Motor neuron (in vitro differentiated cells): ENCODE measurements around the gene AGGF1. TPM values are rescaled to one million over a fixed set of nuclear protein-coding genes. Genes with fewer than 3 reads are reported as not detected.
A peak's percentile ranks its signal among the peaks of the same experiment; 100 is the strongest.
"Not testable (repeated sequence)": the region's sequence is repeated elsewhere in the genome, so short reads cannot be mapped to it uniquely, and the experiment has no call there.

Source experiments
- ATAC-seq, 8 experiments: fragments of 200-7000 bp; cut with Tn5 transposase; replicated peaks in 6 of 8; 2 replicates each; pipeline ENCODE4 v1.8.0; 2021; ENCODE audit warnings: mild to moderate bottlenecking in 8 of 8, moderate library complexity in 8 of 8
- H3K27ac ChIP-seq, 2 donors: fragments of 250-450 bp; sonication (Bioruptor Pico); 2 replicates each; pipeline ENCODE4 v1.9.0; 2021; ENCODE audit warnings: antibody characterized with exemption in 2 of 2, mild to moderate bottlenecking in 2 of 2, moderate library complexity in 1 of 2
- H3K4me1 ChIP-seq, 2 donors: fragments of 250-450 bp; sonication (Bioruptor Pico); replicated peaks in 1 of 2; 2 replicates each; pipeline ENCODE4 v1.6.1; 2021; ENCODE audit warnings: antibody characterized with exemption in 2 of 2, mild to moderate bottlenecking in 2 of 2, moderate library complexity in 1 of 2
- H3K4me3 ChIP-seq, 5 donors: fragments of 250-450 bp; sonication (Bioruptor Pico); 2 replicates each; pipeline ENCODE4 v1.9.0; 2021; ENCODE audit warnings: antibody characterized with exemption in 5 of 5, mild to moderate bottlenecking in 5 of 5, moderate library complexity in 4 of 5
- WGBS, 10 experiments: fragments of 450-650 bp; shearing (Covaris generic); methylation state at CpG; one replicate each; pipeline ENCODE4 v1.0.0; 2022; 5-methylcytosine and 5-hydroxymethylcytosine counted together
- in situ Hi-C, 9 experiments: fragments of 400-800 bp; cut with MboI; loops; one replicate each; pipeline ENCODE4 v1.15.0; 2021; ENCODE audit warnings: low sequenced_read_pairs in 9 of 9, low pct_unique_long_range_greater_than_20kb in 2 of 9; ENCODE audit not compliant: unreplicated experiment in 9 of 9
- total RNA-seq, 8 experiments: library from RNA; unstranded; fragments of 300-600 nt; gene quantifications; 2 replicates each; pipeline versions ENCODE4 v1.2.3 to v1.2.4, GENCODE V29; 2022

AGGF1 gene
- total RNA-seq, 8 experiments from 2014 or later, result 10.4 to 24.8 (median 16.5) TPM

DNA sequence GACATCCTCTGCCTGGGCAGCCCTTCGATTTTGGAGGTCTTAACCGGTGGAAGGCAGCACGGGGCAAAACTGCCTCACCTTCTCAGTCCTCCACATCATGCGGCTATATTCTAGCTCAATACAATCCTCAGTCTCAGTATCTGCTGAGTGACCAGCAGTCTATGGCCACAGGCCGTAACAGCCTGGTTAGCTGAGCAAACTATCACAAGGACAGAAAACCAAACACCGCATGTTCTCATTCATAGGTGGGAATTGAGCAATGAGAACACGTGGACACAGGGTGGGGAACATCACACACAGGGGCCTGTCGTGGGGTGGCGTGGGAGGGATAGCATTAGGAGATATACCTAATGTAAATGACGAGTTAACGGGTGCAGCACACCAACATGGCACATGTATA is 50.3 kb downstream of the AGGF1 start:
- 75 to 100% (median 87%) methylated on average over 1 to 6 of the region's 11 CpGs; no CpG with 5 or more reads in 5 of the 10 experiments for WGBS, 10 experiments
- in situ Hi-C loops, result not testable (repeated sequence)

GRCh38 chr5:77080905-77081304 is 50.7 kb downstream of the AGGF1 start:
- in situ Hi-C loops, result no loop called here
- peaks cover 8 to 10% of the 10 kb centered on the region in 2 donors for H3K4me1 ChIP-seq
- no peak for ATAC-seq
- no peak overlapping the region for H3K4me3 ChIP-seq
- 58 to 91% (median 74%) methylated on average over 2 to 4 of the region's 5 CpGs; no CpG with 5 or more reads in 2 of the 10 experiments for WGBS, 10 experiments
- H3K27ac ChIP-seq, result no peak overlapping the region

More for the DNA sequence above, 50.3 kb downstream of the AGGF1 start:
- H3K4me1 ChIP-seq, ATAC-seq, H3K27ac ChIP-seq, H3K4me3 ChIP-seq: not testable (repeated sequence)

- Histone ChIP-seq H3K4me3 (no peak overlapping the region), H3K27ac (no peak overlapping the region), H3K4me1 (peaks cover 8 to 10% of the 10 kb centered on the region in 2 donors)
- no peak for ATAC-seq
- WGBS, 10 experiments, result 33 to 100% (median 69%) methylated on average over 1 of the region's 1 CpG; no CpG with 5 or more reads in 3 of the 10 experiments
- in situ Hi-C loops, result no loop called here
Measured at GRCh38 chr5:77082280-77082679, 52.1 kb downstream of the AGGF1 start.

DNA sequence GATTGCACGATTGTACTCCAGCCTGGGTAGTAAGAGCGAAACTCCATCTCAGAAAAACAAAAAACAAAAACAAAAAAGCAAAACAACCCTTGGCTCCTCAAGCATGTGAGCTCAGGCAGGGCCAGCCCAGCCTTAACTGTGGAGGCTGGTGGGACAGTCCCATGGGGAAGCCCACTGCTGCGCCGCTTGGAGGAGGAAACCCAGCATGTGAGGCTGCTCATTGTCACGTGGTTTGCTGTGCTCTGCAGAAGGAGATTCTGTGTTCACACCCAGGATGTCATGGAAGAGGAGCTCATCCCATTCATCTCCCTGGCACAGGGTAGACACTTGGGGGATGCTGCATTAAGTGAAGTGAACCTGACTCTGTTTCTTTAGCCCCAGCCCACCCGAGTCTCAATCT is 52.9 kb downstream of the AGGF1 start:
- in situ Hi-C loops, result no loop called here
- ATAC-seq, result no peak
- Histone ChIP-seq H3K4me3 (no peak overlapping the region), H3K27ac (no peak overlapping the region), H3K4me1 (peaks cover 9 to 15% of the 10 kb centered on the region in 2 donors)
- 0 to 100% (median 97%) methylated on average over 1 to 5 of the region's 6 CpGs; no CpG with 5 or more reads in 4 of the 10 experiments for WGBS, 10 experiments

GRCh38 chr5:77086368-77086688 is 56.1 kb downstream of the AGGF1 start:
- peaks cover 9 to 18% of the 10 kb centered on the region in 2 donors for H3K4me1 ChIP-seq
- peak overlapping the region; percentile 67 to 85 (median 76) for H3K4me3 ChIP-seq
- in situ Hi-C loops, result no loop called here
- peak overlapping the region; percentile 93 to 95 for H3K27ac ChIP-seq
- ATAC-seq, result no peak
- WGBS, 10 experiments, result 0 to 9% (median 0%) methylated on average over 1 to 6 of the region's 6 CpGs; no CpG with 5 or more reads in 2 of the 10 experiments

GRCh38 chr5:77086689-77087483 is 56.7 kb downstream of the AGGF1 start, which contains the start of gene ZBED3:
Gene ZBED3, minus strand, starts transcription at chr5:77087285. Its CDS starts 9,407 bp downstream, at chr5:77077878.
- peak within 1 kb of the TSS; percentile 93 to 95 for H3K27ac ChIP-seq
- peak within 1 kb of the TSS; percentile 67 to 85 (median 76) for H3K4me3 ChIP-seq
- ATAC-seq, result peak; percentile 81 to 87 (median 84)
- in situ Hi-C loops, result no loop called here
- WGBS, 10 experiments, result 0 to 20% (median 0%) methylated on average over 1 to 32 of the region's 63 CpGs; no CpG with 5 or more reads in 3 of the 10 experiments
- peaks cover 9 to 18% of the 10 kb centered on the region in 2 donors for H3K4me1 ChIP-seq

GRCh38 chr5:77087484-77088261 is 57.5 kb downstream of the AGGF1 start:
- H3K4me3 ChIP-seq, result peak overlapping the region; percentile 67 to 85 (median 76)
- in situ Hi-C loops, result no loop called here
- peak in 5 of 8 experiments; percentile 2 to 19 (median 13) for ATAC-seq
- WGBS, 10 experiments, result 0 to 60% (median 28%) methylated on average over 1 to 7 of the region's 16 CpGs; no CpG with 5 or more reads in 3 of the 10 experiments
- H3K4me1 ChIP-seq, result peaks cover 9 to 18% of the 10 kb centered on the region in 2 donors
- peak overlapping the region; percentile 93 to 95 for H3K27ac ChIP-seq

DNA sequence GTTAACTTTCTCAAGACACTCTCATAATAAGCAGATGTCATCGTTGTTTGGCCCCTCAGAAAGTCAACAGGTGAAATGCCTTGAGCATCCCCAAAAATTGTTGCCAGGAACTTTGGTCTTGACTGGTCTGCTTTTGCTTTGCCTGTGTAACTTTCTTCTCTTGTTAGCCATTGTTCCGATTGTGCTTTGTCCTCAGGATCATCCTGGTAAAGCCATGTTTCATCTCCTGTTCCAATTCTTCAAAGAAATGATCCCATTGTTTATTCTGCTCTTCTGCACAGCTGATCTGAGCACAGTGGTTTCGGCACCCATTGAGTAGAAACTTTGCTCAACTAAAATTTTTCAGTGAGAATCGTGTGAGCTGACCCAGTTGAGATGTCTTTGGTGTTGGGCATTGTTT is 65.0 kb downstream of the AGGF1 start:
- Histone ChIP-seq H3K4me3 (no peak overlapping the region), H3K27ac (no peak overlapping the region), H3K4me1 (no peaks in the 10 kb centered on the region)
- in situ Hi-C loops, result no loop called here
- ATAC-seq, result no peak
- WGBS, 10 experiments, result 8 to 100% (median 83%) methylated on average over 1 to 4 of the region's 4 CpGs; no CpG with 5 or more reads in 1 of the 10 experiments

- Histone ChIP-seq H3K4me3 (no peak overlapping the region), H3K4me1 (no peaks in the 10 kb centered on the region), H3K27ac (no peak overlapping the region)
- WGBS, 10 experiments, result 45 to 100% (median 82%) methylated on average over 1 to 4 of the region's 4 CpGs; no CpG with 5 or more reads in 4 of the 10 experiments
- in situ Hi-C loops, result no loop called here
- no peak for ATAC-seq
Measured at GRCh38 chr5:77101298-77101697, 71.1 kb downstream of the AGGF1 start.

DNA sequence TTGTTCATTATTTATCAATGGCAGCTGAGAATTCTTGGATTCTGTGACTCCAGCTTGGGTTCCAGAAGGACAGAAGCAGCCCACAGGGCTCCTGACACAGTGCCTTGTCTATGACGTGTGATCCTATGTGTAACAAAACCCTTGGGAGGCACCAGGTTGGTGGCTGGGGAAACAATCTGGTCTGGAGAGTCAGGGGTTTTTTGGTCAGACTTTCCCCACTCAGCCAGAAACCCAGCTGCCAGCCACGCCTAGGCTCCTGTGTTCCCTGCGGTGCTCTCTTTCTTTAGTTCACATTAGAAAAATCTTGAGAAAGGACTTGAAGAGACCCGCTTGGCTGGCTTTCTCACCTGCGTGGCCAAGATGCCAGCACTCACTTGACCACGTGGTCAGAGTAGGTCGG is 72.3 kb downstream of the AGGF1 start:
- ATAC-seq, result no peak
- no peak overlapping the region for H3K27ac ChIP-seq
- H3K4me1 ChIP-seq, result no peaks in the 10 kb centered on the region
- no peak overlapping the region for H3K4me3 ChIP-seq
- WGBS, 10 experiments, result 60 to 100% (median 80%) methylated on average over 1 to 4 of the region's 7 CpGs; no CpG with 5 or more reads in 3 of the 10 experiments
- in situ Hi-C loops, result no loop called here

DNA sequence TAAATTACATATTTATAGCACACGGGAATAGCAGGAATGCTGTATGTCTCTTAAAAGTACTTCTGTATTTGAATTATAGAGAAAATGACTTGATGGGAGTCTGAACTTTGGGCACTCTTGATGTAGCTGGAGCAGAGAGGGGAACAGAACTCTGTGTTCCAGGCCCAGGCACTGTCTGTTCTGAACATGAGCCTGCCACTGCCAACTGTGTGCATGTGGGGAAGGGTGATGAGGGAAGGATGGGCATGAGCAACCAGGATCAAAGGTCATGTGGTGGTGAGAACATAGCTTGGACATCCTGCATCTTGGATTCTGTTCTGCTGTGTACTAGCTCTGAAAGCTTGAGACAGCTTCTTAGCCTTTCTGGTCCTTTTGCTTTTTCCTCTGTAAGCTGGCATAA is 73.3 kb downstream of the AGGF1 start:
- no peaks in the 10 kb centered on the region for H3K4me1 ChIP-seq
- H3K4me3 ChIP-seq, result no peak overlapping the region
- 20 to 100% (median 50%) methylated on average over 1 of the region's 1 CpG; no CpG with 5 or more reads in 5 of the 10 experiments for WGBS, 10 experiments
- no peak overlapping the region for H3K27ac ChIP-seq
- no peak for ATAC-seq
- in situ Hi-C loops, result no loop called here

- in situ Hi-C loops, result no loop called here
- H3K4me1 ChIP-seq, result no peaks in the 10 kb centered on the region
- ATAC-seq, result no peak
- no peak overlapping the region for H3K27ac ChIP-seq
- no peak overlapping the region for H3K4me3 ChIP-seq
Measured at GRCh38 chr5:77104813-77105212, 74.6 kb downstream of the AGGF1 start.

GRCh38 chr5:77107035-77107434 is 76.8 kb downstream of the AGGF1 start:
- in situ Hi-C loops, H3K4me1 ChIP-seq, ATAC-seq, H3K27ac ChIP-seq, H3K4me3 ChIP-seq: not testable (repeated sequence)
- 70 to 100% (median 84%) methylated on average over 1 to 3 of the region's 4 CpGs; no CpG with 5 or more reads in 2 of the 10 experiments for WGBS, 10 experiments
